GM19023 (cell line): ENCODE data around the gene ABLIM2.
"Not testable (repeated sequence)": the region's sequence is repeated elsewhere in the genome, so short reads cannot be mapped to it uniquely, and the experiment has no call there.

Experiments used
- ATAC-seq: cut with Tn5 transposase; IDR thresholded peaks from one replicate; pipeline ENCODE4 v1.9.1; 2021; ENCODE audit warnings: mild to moderate bottlenecking, moderate library complexity; ENCODE audit not compliant: unreplicated experiment

ABLIM2 gene

DNA sequence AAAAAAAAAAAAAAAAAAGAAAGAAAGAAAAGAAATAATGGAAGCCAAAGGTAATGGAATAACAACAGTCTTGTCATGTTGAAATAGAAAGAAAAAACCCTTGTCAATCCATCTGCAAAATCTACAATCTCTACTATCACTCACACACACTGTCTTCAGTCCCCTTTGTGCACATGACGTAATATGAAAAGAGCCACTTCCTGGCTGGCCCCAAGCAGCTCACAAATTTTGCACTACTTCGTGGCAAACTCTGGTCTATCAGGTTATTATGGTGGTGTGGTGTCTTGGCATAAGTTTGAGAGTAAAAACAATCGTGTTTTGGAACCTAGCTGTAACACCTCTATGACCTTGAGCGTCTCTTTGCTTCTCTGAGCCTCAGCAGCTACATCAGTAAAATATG is 210.7 kb downstream of the ABLIM2 start:
- ATAC-seq: no peak

DNA sequence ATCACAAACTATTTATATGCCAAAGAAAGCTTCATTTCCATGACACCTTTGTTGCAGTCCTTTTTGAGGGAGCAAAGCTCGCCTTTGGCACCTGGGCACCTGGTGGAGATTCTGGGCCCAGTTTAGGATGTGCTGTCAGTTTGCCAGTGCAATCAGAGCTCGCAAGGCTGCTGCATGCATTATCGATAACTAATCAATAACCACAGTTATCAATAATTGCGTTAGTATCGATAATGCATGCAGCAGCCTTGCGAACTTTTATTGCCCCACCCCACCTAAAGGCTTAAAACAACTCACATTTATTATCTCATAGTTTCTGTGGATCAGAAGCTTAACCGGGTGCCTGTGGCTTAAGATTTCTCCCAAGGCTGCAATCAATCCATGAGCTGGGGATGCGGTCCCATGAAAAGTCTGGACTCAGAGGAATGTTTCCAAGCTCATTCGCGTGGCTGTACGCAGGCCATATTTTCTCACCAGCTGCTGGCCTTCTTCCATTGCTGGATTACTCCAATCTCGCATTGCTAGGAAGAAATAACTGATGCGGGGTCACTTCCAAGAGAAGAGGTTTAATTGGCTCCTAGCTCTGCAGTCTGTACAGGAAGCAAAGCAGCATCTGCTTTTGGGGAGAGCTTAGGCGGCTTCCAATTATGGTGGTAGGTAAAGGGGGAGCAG is 212.8 kb downstream of the ABLIM2 start:
- no peak for ATAC-seq

DNA sequence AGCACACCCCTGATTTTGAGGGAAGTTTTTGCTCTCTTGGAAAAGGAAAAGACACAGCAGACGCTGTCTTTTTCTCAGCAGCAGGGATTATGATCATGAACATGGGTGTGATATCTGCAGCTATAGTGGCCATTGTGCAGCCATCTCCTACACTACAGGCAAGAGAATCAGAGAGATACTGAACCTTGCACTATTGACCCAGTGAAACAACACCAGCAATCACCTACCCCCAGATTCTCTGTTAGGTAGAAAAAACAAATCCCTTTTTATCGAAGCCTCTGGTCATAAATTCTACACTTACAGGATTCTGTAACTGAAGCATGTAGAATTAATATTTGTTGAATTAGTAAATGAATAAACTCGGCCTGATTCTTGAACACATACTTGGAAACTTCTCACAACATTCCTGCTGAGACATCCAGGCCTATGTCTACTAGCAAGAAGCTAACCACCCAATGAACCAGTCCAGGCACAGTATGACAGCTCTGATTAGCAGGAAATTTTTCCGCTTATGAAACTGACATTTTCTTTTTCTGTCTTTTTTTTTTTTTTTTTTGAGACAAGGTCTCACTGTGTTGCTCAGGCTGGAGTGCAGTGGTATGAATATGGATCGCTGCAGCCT is 213.9 kb downstream of the ABLIM2 start:
- ATAC-seq: no peak

DNA sequence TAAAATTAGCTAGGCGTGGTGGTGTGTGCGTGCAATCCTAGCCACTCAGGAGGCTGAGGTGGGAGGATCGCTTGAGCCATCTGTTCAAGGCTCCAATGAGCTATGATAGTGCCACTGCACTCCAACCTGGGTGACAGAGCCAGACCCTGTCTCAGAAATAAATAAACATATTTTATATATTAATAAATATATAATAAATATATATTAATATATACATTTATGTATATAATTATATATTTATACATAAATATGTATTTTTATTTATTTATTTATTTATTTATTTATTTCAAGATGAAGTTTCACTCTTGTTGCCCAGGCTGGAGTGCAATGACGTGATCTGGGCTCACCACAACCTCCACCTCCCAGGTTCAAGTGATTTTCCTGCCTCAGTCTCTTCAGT is 214.9 kb downstream of the ABLIM2 start:
- not testable (repeated sequence) for ATAC-seq

DNA sequence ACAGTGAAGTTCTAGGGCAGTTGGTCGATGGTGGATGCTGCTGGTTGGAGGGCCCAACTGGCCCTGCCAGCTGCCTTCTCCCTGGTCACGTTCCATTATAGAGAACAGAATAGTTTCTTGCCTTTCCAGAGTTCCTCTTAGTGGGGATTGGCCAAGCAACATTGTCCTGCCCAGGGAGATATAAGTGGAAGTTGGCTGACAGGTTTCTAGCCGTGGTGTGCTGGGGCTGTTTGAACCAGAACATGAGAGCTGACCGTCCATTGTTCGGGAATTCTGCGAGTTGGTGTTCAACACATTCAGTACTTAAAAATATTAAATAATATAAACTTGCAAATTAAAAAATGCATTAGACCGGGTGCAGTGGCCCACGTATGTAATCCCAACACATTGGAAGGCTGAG is 215.4 kb downstream of the ABLIM2 start:
- no peak for ATAC-seq

DNA sequence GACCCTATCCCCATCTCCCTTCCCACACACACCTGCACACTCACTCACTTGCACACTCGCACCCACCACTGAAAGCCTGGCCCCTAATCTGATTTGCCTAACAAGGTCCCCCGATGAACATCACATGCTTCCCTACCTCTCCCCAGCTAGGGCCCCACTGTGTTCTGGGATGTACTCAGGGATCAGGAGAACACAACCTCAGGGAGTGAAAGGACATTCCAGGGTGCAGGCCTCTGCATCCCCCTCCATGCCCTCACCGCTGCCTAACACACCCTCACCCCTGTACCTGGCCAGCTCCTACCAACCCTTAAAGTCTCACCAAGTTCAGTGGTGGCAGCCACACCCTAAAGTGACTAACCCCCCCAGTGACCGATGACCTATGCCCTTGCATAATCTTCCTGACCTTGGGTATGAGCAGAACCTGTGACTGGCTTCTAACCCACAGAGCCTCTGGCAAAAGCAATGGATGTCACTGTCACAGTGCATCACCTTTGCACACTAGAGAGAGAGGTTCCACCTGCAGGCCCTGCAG is 216.6 kb downstream of the ABLIM2 start:
- no peak for ATAC-seq

DNA sequence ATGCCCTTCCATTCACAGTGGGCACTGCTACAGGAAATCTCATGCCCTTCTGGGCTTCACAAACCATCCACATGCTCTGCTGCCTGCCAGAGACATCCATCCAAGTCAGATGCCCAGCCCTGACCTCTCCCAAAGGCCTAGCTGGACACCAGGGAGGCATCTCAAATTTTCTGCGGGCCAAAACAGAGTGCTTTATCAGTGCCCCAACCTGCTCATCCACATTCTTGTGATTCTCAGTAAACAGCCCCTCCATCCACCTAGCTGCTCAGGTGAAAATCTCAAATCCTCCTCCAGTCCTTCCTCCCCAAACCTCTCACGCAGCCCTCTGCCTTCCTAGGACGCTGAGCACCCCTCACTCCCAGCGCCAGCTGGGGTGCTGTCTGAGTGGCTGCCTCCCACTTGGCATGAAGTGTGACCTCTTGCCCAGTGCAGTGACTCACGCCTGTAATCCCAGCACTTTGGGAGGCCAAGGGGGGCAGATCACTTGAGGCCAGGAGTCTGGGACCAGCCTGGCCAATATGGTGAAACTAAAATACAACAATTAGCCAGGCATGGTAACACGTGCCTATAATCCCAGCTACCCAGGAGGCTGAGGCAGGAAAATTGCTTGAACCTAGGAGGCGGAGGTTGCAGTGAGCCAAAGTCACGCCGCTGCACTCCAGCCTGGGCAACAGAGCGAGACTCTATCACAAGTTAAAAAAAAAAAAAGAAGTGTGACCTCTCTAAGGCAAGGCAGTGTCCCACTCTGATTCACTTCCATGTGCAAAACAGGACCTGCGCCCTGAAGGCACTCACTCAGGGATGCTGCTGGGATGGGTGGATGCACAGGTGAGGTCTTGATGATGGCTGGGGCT is 217.3 kb downstream of the ABLIM2 start:
- ATAC-seq: no peak

DNA sequence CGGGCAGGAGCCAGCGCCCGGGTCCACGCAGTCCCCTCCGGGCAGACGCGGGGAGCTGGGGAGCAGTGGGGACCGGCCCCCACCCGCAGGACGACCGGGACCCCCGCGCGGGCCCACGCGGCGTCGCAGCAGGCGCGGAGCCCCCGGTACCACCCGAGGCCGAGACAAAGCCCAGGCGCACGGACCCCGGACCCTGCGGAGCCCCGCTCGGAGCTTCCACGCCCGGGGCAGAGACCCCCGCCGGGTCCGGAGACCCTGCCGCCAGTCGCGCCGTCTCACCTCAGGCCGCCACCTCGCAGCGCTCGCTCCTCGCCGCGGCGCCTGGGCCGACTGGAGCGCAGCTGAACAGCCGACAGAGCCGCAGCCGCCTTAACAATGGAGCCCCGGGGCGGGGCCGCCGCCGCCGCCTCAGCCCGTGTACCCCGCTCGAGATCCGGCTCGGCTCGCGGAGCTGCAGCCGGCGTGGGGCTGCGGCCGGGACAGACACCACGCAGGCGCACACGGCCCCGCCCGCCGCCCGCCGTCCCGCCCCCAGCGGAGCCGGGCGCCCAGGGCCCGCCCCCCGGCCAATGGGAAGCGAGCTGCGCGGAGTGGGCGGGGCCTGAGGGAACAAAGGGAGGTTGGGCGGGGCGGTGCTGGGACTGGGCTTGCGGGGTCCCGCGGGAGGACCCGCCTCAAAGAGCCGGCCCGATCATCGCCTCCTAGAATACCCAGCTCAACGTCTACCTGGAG is 219.1 kb downstream of the ABLIM2 start, which contains the start of gene AFAP1:
Gene AFAP1, minus strand, starts transcription at position 485 of the 732 bp plus-strand sequence. CDS start 67,783 bp downstream, outside the sequence.
- peak; percentile 91 for ATAC-seq

DNA sequence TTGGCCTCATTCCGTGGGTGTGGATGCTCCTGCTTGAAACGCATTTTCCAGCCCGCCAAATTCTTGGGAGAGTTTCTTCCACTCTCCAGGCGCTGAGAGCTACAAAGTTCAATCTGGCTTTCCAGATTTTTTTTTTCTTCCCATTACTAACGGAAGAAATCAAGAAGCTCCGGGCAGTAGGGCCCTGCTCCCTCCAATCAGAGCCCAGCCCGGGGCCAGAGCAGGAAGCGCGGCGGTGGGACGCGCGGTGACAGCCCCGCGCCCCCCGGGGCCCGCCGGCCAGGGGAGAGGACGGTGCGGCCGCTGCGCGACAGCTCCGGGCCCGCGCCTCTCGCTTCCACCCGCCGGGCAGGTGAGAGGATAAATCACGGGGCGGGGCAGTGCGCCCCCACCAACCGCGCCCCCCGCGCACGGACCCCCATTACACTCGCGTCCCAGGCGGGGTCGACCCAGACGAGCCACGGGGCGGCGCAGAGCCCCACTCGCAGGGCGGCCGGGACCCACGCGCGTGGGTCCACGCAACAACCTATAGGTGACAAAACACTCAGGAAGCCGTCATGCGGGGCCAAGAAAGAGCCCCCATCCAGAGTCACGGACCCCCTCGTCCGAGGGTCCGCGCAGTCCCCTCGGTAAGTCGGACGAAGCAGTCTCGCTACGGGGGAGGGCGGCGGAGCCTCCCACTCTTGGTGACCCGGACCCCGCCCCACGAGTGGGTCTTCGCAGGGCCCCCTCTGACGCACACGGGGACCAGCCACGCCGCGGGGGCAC is 219.8 kb downstream of the ABLIM2 start:
- ATAC-seq: no peak

DNA sequence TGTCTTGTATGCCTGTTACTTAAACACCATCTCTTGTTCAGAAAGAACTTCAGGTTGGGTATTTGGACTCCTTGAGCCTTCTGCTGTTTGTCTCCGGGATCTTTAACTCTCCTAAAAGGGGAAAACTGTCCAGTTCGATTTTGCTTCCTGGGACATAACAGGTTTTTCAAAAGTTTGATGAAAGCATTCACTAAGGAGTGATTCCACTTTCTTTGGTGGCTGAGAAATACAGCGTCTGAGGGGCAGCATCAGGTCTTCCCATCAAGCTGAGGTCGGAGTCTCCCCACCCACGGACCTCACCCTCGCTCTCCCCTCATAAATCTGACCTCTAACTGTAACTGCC is 220.4 kb downstream of the ABLIM2 start:
- ATAC-seq: no peak

DNA sequence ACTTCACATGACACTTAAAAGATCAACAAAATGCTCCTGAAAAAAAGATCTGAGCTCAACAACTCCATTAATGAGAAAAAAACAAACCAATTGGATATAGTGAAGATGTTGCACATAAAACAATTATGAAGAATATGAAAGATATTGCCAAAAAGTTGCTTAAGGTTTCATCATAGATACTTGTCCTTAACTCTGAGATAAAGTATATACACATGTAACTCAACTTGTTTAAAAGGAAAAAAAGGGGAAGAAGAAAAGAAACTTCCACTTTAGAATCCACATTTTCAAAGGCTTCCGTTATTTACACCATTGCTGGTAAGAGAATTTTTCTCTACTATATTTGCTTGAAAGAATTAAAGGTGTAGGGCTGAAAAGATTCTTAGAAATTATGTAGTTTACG is 221.6 kb downstream of the ABLIM2 start:
- no peak for ATAC-seq

DNA sequence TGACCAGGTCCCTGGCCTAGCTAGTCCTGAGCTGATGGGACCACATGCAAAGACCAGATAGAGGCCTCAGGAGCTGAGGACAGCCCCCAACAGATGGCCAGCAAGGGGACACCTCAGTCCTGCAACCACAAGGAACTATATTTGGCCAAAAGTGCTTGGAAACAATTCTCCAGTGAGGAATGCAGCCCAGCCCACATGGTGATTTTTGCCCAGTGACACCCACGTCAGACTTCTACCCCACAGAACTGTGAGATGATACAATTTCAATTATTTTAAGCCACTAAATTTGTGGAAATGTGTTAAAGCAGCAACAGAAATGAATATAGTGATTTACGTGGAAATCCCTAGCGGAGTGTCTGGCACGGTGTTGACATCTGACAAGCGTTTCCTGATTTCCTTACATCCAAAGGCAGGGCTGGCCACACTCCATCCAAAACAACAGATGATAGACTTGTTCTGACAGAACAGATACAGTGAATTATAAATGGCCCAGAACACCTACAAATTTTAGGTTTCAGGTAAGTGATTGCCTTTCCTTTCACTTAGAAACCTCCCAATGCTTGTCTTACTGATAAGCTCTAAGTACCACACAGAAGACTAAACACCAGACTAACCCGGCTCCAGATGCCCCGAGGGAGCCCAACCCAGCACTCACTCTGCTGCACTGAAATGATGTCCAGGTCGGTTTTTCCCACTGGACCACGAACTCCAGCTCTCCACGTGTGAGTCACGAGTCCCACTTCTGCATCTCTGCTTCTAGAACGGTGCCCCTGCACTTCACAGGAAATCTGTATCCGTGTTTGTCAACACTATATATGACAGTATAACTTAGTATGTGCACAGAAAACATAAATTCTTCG is 224.7 kb downstream of the ABLIM2 start:
- no peak for ATAC-seq

DNA sequence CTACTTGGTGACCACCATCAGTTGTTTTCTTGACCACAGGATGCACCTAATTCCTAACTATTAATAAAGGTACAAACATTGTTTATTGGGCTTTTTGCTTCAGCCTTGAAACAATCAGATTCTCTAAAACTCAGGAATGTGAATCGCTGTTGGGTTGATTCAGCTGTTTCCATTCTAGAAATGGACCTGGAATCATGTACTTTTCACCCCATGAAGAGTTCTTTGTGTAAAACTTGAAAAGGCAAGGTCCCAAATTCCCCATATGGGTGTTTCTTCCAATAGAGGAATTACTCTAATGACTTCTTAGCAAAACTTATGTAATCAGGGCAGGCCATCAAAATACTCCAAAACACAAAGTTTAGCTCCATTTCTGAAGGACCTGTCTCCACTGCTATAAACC is 226.3 kb downstream of the ABLIM2 start:
- ATAC-seq: no peak

DNA sequence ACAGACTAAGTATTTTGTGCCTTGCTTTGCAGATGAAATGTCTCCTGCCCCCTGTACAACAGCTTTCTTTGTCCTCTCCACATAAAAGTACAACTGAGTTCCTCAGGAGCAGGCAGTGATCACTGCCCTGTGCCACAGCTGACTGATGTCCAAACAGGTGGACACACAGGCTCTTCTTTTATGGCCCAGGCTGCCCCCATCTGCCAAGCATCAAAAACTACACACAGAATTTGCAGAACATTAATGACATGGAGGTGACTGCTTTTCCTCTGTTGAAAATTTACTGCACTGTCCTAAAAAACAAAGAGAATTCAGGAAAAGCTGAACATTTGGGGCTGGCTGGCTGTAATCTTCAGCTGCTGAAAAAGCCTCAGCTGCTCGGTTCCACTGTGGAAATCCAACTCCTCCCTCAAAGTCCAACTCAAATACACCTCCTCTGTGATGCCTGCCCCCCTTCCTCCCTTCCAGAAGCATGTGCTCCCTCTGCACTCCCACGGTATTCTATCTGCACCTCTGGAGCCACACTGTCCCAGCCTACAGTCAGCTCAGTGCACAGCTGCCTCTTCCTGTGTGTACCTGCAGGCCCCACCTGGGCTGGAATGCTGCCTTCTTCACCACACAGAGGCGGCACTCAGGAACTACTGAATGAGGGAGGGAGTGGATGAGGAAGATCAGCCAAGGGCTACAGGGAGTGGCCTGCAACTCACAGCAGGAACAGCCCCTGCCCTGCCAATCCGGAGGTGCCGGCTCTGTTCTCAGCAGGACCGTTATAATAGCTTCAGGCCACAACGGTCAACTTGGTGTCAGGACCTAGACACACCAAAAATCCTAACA is 229.3 kb downstream of the ABLIM2 start:
- ATAC-seq: no peak

DNA sequence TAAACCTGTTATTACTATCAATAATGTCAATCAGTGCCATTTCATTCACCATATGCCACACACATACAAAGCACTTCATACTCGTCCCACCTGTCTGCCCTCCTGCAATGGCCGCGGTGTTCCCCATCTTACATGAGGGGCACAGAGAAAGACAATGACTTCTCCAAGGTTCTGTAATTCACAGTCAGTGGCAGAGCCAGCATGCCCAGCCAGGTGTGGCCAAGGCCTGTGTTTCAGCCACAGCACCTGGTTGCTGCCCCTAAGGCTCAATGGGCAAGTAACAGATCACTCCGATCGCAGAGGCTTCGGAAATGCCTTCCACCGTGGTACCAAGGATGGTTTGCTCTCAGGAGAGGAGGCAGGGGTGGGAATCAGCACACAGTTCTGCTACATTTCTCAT is 229.9 kb downstream of the ABLIM2 start:
- no peak for ATAC-seq

DNA sequence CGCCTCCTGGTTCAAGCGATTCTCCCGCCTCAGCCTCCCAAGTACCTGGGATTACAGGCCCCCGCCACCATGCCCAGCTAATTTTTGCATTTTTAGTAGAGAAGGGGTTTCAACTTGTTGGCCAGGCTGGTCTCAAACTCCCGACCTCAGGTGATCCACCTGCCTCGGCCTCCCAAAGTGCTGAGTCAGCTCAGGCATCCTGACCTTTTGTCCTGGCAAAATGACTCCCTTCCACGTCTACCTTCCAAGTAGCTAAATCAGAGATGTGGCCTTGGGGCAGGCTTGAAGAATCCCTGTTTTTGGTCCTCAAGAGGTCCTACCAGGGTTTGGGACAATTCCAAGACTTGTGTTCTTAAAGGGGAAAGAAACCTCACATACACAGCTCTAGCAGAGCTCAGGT is 231.8 kb downstream of the ABLIM2 start:
- no peak for ATAC-seq

DNA sequence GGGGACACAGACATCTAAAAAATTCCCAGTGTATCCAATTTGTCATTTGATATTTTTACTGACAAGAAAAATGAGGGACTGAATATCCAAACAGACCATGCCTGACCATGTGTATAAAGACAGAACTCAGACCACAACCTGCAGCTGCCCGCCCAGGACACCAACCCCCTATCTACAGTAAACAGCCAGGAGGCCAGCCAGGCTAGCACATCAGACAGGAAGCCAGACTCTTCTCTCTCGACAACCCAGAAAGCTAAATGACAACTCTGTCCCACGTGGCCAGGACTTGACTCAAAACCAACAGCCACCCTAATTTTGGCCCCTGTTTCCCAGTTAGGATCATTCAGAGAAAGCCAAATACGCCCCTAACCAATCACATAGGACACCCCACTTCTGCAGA is 234.0 kb downstream of the ABLIM2 start:
- no peak for ATAC-seq

DNA sequence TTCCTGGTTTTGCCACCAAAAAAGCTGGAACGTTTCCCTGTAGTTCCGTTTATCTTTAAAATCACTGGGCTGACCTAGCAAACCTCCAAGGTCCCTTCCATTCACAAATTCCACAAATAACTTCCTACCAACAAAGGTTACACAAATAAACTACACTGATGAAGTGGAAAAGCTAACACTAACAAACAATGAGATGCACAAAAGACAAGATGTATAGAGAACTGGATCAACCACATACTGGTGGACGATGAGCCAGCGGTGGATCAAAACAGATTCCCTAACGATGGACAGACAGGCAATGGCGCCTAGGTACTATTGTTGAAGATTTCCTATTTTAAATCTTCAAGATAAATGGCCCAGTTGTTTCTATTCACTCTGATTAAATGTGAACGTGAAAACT is 234.4 kb downstream of the ABLIM2 start:
- no peak for ATAC-seq

DNA sequence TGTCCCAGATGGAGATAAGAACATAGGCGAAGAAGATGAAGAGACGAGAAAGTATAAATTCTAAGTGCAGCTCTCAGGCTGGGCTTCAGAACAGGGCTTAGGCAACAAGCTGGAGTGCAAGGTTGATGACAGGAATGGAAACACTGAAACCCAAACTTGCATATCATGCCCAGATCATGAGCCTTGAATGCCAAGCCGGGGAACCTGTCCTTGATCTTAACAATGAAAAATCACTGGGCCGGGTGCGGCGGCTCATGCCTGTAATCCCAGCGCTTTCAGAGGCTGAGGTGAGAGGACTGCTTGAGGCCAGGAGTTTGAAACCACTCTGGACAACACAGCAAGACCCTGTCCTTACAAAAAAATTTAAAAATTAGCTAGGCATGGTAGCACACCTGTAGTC is 236.1 kb downstream of the ABLIM2 start:
- ATAC-seq: no peak
